Esophagus (tissue), 2 donors: ENCODE data around the gene ZFP36L2. TPM values are rescaled to one million over a fixed set of nuclear protein-coding genes. Genes with fewer than 3 reads are reported as not detected.

ENCODE experiments used
- H3K27ac ChIP-seq, 2 donors: one replicate each; pipeline ENCODE4 v1.5.1; 2013; ENCODE audit warnings: low read depth in 2 of 2, mild to moderate bottlenecking in 2 of 2, inconsistent platforms in 1 of 2, low read length in 1 of 2, moderate library complexity in 1 of 2
- H3K27me3 ChIP-seq, 2 donors: one replicate each; pipeline ENCODE4 v1.6.1; 2013; ENCODE audit warnings: low read length in 2 of 2, control low read depth in 1 of 2, mild to moderate bottlenecking in 1 of 2; ENCODE audit not compliant: insufficient read depth in 2 of 2, control insufficient read depth in 1 of 2
- H3K36me3 ChIP-seq, 2 donors: one replicate each; pipeline ENCODE4 v1.6.1; 2013; ENCODE audit warnings: low read length in 1 of 2; ENCODE audit not compliant: control insufficient read depth in 2 of 2, insufficient read depth in 2 of 2
- H3K4me1 ChIP-seq, 2 donors: one replicate each; pipeline ENCODE4 v1.6.1; 2013; ENCODE audit warnings: low read length in 1 of 2; ENCODE audit not compliant: control insufficient read depth in 2 of 2, insufficient read depth in 2 of 2
- H3K4me3 ChIP-seq, 2 donors: one replicate each; pipeline ENCODE4 v1.5.1; 2013; ENCODE audit warnings: low read length in 2 of 2, mild to moderate bottlenecking in 2 of 2, low read depth in 1 of 2, moderate library complexity in 1 of 2
- H3K9me3 ChIP-seq, 2 donors: one replicate each; pipeline ENCODE4 v1.6.1; 2013; ENCODE audit warnings: mild to moderate bottlenecking in 2 of 2, low read depth in 1 of 2, low read length in 1 of 2, moderate library complexity in 1 of 2; ENCODE audit not compliant: control insufficient read depth in 2 of 2, insufficient read depth in 1 of 2
- WGBS, 2 donors: extraction: QIAGEN DNeasy Blood & Tissue Kit; methylation state at CpG; one replicate each; pipeline ENCODE4 v1.1.7; 2013; 5-methylcytosine and 5-hydroxymethylcytosine counted together
- polyA plus RNA-seq, 2 donors: library from polyadenylated mRNA; stranded (reverse); fragments of 200-250 nt; gene quantifications; one replicate each; pipeline ENCODE4 v1.2.3, GENCODE V29; 2013
- donor health status: healthy with polysubstance abuse.
- donor health status: Bipolar disorder and iron deficiency.

The ZFP36L2 gene
- polyA plus RNA-seq, 2 donors = 48.1 to 64.2 TPM

DNA sequence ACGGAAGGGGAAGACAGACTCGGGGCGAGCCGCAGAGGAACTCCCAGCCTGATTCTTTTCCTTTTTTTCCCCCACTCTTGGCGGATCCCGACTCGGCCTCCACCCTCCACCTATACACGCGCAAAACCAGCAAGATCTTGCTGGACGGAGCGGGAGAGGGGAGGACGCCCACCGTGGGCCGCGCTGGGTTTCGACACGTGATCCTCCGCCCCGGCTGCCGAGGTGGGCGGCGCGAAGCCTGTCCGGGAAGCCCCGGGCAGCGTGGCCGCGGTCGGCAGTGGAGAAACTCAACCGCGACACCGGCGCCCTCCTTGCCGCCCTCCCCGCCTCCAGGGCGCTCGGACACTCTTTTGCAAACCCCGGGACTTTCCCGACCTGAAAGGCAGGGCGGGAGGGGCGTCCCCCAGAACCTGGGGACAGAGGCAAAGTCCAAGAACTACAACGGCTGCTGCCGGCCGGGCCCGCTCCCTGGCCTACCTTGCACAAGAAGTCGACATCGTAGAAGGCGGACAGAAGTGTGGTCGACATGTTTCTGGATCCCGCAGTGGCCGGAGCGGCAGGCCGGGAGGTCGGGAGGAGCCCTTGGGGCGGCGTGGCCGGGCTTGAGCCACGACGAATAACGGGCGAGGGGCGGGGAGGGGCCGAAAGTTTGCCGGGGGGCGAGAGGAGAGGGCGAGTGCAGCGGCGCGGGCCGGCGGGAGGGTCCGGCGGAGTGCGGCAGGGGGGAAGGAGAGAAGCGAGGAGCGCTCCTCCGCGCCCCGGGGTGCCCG is 433 bp downstream of the ZFP36L2 start:
- Histone ChIP-seq H3K27ac (peak overlapping the region; percentile 99), H3K27me3 (no peaks in the 10 kb centered on the region), H3K36me3 (peaks cover 11 to 16% of the 10 kb centered on the region in 2 donors), H3K4me1 (peaks cover 0 to 5% of the 10 kb centered on the region in 2 donors), H3K4me3 (peak overlapping the region; percentile 97 to 99), H3K9me3 (no peaks in the 10 kb centered on the region)
- 0 to 1% methylated on average over 47 to 80 of the region's 80 CpGs for WGBS, 2 donors

- Histone ChIP-seq H3K4me3 (peak overlapping the region; percentile 97 to 99), H3K9me3 (no peaks in the 10 kb centered on the region), H3K27me3 (no peaks in the 10 kb centered on the region), H3K4me1 (peaks cover 0 to 6% of the 10 kb centered on the region in 2 donors), H3K36me3 (peaks cover 9 to 16% of the 10 kb centered on the region in 2 donors), H3K27ac (peak overlapping the region; percentile 99)
- WGBS, 2 donors = 0% methylated on average over 73 to 74 of the region's 74 CpGs
Measured at GRCh38 chr2:43225093-43225787, 1.2 kb downstream of the ZFP36L2 start.

- H3K4me3 ChIP-seq = peak overlapping the region; percentile 97 to 99
- no peaks in the 10 kb centered on the region for H3K27me3 ChIP-seq
- H3K4me1 ChIP-seq = peaks cover 0 to 6% of the 10 kb centered on the region in 2 donors
- peaks cover 9 to 16% of the 10 kb centered on the region in 2 donors for H3K36me3 ChIP-seq
- H3K27ac ChIP-seq = peak overlapping the region; percentile 99
- no peaks in the 10 kb centered on the region for H3K9me3 ChIP-seq
- WGBS, 2 donors = 0 to 1% methylated on average over 53 to 74 of the region's 74 CpGs
Measured at GRCh38 chr2:43224571-43225092, 1.8 kb downstream of the ZFP36L2 start.

DNA sequence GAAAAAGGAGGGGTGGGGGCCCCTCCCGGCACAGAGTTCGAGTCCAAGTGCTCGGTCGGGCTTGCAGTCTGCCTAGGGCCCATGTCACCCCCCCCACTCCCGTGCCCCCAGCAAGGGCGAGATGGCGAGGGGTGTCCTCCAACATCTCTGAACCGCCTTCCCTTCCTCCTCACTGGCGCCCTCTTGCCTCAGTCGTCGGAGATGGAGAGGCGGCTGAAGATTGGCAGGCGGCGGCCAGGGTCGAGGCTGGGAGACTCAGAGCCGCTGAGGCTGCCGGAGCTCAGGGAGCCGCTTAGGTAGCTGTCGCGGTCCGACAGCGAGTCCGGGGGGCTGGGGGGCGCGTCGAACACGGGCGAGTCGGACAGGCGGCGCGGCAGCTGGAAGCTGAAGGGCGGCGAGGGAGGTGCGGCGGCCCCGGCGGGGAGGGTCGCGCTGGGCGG is 2.3 kb downstream of the ZFP36L2 start:
- Histone ChIP-seq H3K27ac (peak overlapping the region; percentile 99), H3K9me3 (no peaks in the 10 kb centered on the region), H3K36me3 (peaks cover 9 to 16% of the 10 kb centered on the region in 2 donors), H3K4me1 (peaks cover 2 to 10% of the 10 kb centered on the region in 2 donors), H3K4me3 (peak overlapping the region; percentile 97 to 99), H3K27me3 (no peaks in the 10 kb centered on the region)
- WGBS, 2 donors = 1 to 2% methylated on average over 32 to 41 of the region's 41 CpGs

DNA sequence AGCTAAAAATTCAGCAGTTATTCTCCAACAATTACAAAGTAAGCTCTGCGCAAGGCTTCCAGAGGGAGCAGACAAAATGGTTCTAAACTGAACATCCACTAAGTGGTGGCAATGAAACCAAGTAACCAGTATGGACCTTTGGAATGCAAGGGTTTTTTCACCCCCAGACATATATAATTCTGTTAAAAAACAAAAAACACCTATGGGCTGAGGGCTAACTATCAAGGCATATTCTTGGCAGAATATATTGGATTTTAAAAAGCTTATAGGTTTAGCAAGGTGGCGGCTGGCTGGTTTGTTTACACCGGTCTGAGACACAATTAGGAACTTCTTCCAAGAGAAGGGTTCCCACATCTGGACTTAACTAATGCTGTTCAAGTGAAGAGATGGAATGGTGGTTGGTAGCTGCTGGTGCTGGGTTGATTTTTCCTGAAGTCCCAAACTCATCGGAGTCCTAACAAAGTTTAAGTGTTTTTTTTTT is 2.8 kb downstream of the ZFP36L2 start:
- WGBS, 2 donors = 2 to 6% methylated on average over 4 of the region's 4 CpGs
- peak overlapping the region; percentile 47 to 99 for H3K4me3 ChIP-seq
- H3K4me1 ChIP-seq = peaks cover 2 to 15% of the 10 kb centered on the region in 2 donors
- no peaks in the 10 kb centered on the region for H3K9me3 ChIP-seq
- peak overlapping the region; percentile 82 to 99 for H3K27ac ChIP-seq
- no peaks in the 10 kb centered on the region for H3K27me3 ChIP-seq
- H3K36me3 ChIP-seq = peaks cover 9 to 16% of the 10 kb centered on the region in 2 donors

- WGBS, 2 donors = 3 to 6% methylated on average over 8 of the region's 8 CpGs
- peak overlapping the region; percentile 73 to 98 for H3K27ac ChIP-seq
- peak overlapping the region; percentile 41 to 47 for H3K4me3 ChIP-seq
- no peaks in the 10 kb centered on the region for H3K9me3 ChIP-seq
- H3K27me3 ChIP-seq = no peaks in the 10 kb centered on the region
- peaks cover 4 to 15% of the 10 kb centered on the region in 2 donors for H3K4me1 ChIP-seq
- peaks cover 9 to 16% of the 10 kb centered on the region in 2 donors for H3K36me3 ChIP-seq
Measured at GRCh38 chr2:43222475-43223309, 3.7 kb downstream of the ZFP36L2 start.

GRCh38 chr2:43221763-43222474 is 4.5 kb downstream of the ZFP36L2 start:
- no peaks in the 10 kb centered on the region for H3K9me3 ChIP-seq
- no peaks in the 10 kb centered on the region for H3K27me3 ChIP-seq
- peaks cover 9 to 16% of the 10 kb centered on the region in 2 donors for H3K36me3 ChIP-seq
- H3K27ac ChIP-seq = peak overlapping the region; percentile 98
- H3K4me1 ChIP-seq = peaks cover 4 to 17% of the 10 kb centered on the region in 2 donors
- H3K4me3 ChIP-seq = peak overlapping the region; percentile 47 to 49
- WGBS, 2 donors = 0 to 1% methylated on average over 8 of the region's 8 CpGs

DNA sequence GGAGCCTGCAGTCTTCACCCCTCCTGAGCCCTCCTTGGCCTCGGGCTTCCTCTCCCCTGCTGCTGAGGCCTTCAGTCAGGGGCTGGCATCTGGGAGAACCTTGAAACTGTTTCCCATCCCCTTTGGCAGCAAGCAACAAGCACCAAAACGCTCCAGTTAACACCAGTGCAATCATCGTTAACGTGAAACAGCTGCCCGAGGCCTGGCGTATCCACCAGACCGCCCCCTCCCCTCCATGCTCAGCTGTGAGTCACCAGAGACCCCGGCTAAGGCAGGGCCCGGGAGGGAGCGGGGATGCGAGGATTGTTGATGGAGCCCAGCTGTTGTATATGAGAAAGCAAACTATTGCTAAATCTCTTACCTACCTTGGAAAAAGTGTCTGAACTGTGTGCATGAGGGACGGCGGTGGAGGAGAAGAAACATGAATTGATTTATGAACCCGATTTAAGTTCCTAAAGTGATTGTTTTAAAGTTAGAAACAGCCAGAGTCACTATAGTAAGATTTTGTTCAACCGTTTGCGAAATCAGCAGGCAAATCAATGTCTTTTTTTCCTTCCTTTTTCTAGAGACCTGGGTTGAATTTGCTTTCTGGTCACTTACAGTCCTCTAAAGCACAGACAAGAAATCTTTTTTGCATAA is 5.2 kb downstream of the ZFP36L2 start:
- Histone ChIP-seq H3K27me3 (no peaks in the 10 kb centered on the region), H3K36me3 (peaks cover 9 to 16% of the 10 kb centered on the region in 2 donors), H3K4me1 (peaks cover 4 to 17% of the 10 kb centered on the region in 2 donors), H3K9me3 (no peaks in the 10 kb centered on the region), H3K4me3 (peak overlapping the region; percentile 34 to 47), H3K27ac (peak overlapping the region; percentile 98 to 99)
- 2 to 3% methylated on average over 16 of the region's 16 CpGs for WGBS, 2 donors
